GM18520 (cell line): Measurements from ENCODE around the gene OR56A3.

Experiments
- ATAC-seq: cut with Tn5 transposase; IDR thresholded peaks from one replicate; pipeline ENCODE4 v1.9.1; 2021; ENCODE audit not compliant: unreplicated experiment

Gene OR56A3

GRCh38 chr11:5968394-5968793 is 26.3 kb downstream of the OR56A3 start, which contains the start of gene OR56A5:
OR56A5 (minus strand) TSS chr11:5968494; CDS start chr11:5968494, 0 bp downstream.
- ATAC-seq = no peak

GRCh38 chr11:5973530-5973929 is 31.5 kb downstream of the OR56A3 start:
- ATAC-seq = no peak

- no peak for ATAC-seq
These were observed 41.4 kb downstream of the OR56A3 start for GRCh38 chr11:5983443-5983842.

- ATAC-seq = no peak
These were observed 44.8 kb downstream of the OR56A3 start, which contains the start of gene OR52L1 for GRCh38 chr11:5986885-5987284. OR52L1 (minus strand) TSS chr11:5986985; CDS start chr11:5986930, 55 bp downstream.

GRCh38 chr11:5989203-5989602 is 47.2 kb downstream of the OR56A3 start:
- ATAC-seq = no peak

- ATAC-seq = no peak
These were observed 50.1 kb downstream of the OR56A3 start for GRCh38 chr11:5992150-5992549.

- ATAC-seq = no peak
These were observed 50.7 kb downstream of the OR56A3 start for GRCh38 chr11:5992604-5993251.

- ATAC-seq = no peak
These were observed 52.7 kb downstream of the OR56A3 start for GRCh38 chr11:5994791-5995190.
